ENCODE data around the gene SKIC8.

The SKIC8 gene

GRCh38 chr15:78321786-78322185 is 22.4 kb upstream of the SKIC8 start:
- no peak for DNase-seq

DNA sequence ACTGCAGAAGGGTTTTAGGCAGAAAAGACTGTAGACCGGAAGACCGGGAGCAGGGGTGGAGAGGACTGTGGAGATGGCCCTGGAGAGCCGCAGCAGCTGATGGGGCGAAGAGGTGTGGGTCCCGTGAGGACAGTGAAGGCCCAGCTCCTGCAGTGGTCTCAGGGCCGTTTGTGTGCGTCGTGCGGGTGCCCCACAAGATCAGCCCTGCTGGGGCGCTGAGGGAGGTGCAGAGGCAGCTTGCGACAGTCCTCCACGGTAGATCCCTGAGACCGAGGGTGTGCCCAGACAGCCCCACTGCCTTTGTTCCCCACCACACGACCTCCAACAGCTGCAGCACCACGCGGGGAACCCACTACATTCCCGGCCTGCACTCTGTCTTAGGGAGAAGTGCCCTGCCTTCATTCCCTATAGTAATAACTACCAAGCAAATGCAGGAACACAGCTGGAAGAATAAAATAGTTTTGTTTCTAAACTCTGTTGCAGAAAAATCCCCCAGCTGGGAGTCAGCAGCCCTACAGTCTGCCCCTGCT is 21.7 kb upstream of the SKIC8 start:
- no peak for DNase-seq

DNA sequence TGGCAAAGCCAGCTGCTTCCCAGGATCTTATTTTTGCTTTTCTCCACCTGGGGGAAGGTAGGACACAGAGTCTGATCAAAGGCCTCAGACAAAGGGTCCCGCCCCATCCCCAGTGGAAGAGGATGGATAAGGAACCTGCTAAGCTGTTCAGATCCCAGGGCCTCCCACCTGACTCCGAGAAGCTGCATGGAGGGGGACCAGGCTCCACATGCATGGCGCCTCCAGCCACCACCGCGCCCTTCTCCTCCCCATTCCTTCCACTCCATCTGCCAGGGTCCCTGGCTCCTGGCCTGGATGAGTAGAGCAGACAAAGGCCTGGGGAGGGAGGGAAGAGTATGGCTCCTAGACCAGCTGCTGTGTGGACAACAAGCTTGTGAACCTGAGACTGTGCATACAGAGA is 20.8 kb upstream of the SKIC8 start:
- DNase-seq = no peak

GRCh38 chr15:78319588-78319987 is 20.2 kb upstream of the SKIC8 start:
- DNase-seq = no peak

DNA sequence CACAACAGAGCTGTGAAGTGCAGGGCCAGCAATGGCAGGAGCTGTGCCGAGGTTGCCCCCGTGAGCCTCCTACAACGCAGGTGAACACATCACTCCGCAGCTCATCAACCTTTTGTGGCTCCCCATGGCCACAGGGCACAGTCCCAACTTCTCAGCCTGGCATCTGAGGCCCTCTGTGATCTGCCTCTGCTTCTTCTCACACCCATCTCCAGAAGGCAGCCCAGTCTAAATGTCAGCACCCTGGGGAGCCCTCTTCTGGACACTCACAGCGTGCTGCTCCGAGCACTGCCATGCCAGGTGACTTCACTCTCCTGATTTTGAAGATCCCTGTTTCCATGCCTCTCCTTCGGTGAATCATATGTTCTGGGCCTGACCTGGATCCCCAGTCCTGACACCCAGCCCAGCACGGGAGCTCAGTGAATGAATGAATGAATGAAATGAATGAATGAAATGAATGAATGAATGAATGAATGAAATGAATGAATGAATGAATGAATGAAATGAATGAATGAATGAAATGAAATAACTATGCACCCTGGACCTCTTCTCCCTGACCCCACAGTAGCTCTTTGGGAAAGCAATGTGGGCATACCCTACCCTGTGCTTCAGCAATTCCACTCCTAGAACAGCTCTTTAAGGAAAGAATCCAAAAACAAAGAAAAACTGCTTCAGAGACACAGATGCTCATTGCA is 17.9 kb upstream of the SKIC8 start:
- DNase-seq = no peak

DNA sequence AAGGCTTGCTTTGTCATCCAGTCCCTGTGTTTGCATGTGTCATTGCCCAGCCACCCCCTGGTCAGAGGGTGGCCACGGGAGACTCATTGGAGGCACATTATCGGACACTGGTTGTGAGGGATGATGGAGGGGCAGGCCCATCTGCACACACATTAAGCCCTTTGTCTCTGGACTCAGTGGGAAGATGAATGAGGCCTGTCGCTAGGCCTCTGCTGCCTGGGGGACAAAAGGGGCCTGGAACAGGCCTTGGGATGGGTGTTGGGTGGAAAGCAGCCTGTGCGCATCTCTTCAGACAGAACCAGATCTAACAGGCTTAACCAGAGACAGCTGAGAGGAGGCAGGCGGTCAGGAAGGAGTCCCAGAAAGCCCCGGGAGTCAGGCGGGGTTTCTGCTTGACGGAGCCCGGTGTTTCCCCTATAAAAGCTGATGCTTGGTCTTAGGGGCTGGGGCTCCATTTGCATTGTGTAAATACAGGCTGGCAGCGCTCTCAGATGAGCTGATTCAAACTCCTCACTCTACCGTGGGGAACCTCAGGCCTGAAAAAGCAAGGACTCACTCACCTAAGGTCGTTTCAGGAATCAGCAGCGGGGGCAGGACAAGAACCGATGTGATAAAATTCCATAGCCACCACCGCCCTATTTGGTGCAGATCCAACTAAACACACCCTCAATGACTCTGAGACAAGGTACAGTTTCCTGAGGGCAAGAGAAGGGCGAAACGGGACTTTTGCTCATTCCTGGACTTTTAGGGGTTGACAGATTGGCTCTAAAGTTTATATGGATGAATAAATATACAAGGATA is 17.1 kb upstream of the SKIC8 start:
- DNase-seq = no peak

- no peak for DNase-seq
These were observed 16.4 kb upstream of the SKIC8 start for GRCh38 chr15:78315686-78316282.

DNA sequence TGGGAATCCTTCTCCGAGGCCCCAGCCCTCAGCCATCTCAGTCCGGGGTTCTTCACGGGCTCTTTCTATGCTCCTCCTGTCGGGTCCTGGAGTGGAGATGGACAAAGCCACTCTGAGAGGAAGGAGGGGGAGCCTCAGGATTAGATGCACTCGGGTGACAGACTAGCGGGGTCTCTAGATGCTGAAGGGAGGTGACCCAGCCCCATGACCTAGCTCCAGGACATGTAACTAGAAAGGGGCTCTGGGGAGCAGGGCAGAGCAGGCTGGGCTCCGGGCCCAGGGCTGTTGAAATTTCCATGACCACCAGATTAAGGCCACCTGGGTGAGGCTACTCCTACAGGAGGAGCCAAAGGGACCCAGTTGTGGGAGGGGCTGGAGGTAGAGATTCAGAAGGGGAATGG is 14.8 kb upstream of the SKIC8 start:
- no peak for DNase-seq

DNA sequence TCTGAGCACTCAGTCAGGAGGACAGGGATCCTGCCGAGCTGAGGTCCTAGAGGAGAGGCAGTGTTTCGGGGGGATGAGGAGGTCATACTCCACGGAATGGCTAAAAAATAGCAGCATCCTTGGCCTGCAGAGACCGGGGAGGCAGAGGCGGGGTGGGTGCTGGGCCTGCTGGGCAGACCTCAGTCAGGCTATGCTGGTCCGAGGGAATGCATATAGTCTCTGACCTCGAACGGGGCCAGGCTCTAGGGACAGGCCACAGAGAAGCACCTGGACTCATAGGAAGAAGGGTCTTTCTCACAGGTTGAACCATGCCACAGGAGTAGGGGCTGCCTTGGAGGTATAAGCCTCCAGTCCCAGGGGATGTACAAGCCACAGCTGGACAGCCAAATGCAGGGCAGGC is 14.0 kb upstream of the SKIC8 start:
- no peak for DNase-seq

DNA sequence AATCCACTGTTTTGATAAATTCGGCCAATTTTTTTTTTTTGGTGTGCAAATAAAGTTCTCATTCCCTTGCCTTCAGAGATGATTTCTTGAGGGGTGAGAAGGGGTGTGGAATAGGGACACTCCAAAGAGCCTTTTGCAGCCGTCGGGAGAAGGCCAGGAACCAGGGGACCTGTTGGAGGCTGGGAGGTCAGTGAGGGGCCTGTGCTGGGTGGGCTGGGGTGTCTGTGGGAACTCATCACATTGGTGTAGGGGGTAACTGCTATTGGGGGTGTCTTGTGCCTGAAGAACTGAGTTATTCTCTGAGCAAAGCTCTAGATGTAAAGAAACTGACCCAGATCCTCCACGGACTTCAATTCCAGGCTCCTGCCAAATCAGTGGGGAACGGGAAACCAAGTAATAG is 13.5 kb upstream of the SKIC8 start:
- DNase-seq = no peak

- DNase-seq = no peak
These were observed 13.1 kb upstream of the SKIC8 start for GRCh38 chr15:78312536-78312935.

DNA sequence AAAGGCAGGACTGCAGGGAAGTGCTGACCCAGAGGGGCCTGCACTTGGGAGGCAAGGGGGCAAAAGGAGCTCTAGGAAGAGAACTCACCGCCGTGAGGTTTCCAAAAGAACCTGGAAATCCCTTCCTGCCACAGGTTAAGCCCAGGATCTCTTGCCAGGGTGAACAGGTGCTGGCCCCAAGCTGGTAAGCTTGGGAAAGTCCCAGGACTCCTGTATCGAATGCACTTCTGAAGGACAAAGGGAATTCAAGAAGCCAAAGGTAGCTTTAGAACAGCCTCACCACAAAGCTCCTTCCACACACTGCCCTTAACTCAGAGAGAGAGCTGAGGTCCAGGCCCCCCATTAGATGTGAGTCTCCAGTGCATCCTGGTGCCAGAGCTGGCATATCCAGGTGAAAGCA is 11.9 kb upstream of the SKIC8 start:
- no peak for DNase-seq

DNA sequence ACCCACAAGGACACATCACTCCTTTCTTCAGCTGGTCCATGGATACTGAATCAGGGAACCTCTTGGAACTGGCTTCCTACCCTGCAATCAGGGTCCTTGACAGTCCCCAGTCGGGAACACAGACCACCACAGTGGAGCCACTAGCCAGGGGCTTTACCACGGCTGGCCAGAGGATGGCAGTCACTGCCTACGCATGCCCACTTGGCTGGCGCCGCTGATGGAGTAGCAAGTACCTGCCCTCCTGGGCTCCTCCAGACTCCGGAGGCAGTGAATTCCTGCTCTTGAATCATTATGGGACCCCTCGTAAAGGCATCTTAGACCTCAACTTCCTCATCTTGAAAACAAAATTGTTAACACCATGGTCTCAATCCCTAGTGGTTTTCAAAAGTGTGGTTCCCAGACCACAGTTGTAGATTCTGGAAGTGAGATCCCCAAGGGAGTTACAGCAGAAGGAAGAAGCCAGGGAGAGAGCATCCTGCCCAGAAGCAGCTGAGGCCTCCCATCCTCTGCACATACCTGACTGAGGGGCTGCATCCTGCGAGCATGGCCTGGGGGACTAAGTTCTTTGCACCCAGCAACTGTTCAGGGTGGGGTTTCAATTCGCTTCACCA is 9.1 kb upstream of the SKIC8 start:
- DNase-seq = peak; percentile 10

- DNase-seq = no peak
These were observed 8.6 kb upstream of the SKIC8 start for GRCh38 chr15:78307976-78308375.

DNA sequence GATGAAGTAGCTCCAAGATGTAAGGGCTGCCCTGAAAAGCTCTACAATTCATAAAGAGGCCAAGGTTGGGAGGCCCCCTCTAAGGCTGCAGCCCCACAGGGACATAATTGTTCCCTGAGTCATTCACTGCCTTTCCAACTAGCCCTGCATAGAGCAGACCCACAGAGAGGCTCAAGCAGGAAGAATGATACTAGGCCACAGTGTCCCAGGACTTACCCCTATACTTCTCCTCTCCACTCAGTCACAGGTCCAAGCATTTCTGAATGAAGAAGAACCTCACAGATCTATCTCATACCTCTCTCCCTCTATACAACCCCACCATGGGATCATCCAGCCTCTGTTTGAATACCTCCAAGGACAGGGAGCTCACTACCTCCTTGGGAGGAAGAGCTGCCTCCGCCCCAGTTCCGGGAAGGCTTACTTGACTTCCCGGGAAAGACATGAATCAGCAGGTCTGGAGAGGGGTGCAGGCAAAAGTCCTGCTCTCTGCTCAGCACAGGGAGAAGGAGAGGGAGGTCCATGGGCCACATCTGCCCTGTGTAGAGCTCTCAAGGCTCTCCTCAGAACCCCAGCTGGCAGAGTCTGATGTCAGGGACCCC is 6.9 kb upstream of the SKIC8 start:
- no peak for DNase-seq

DNA sequence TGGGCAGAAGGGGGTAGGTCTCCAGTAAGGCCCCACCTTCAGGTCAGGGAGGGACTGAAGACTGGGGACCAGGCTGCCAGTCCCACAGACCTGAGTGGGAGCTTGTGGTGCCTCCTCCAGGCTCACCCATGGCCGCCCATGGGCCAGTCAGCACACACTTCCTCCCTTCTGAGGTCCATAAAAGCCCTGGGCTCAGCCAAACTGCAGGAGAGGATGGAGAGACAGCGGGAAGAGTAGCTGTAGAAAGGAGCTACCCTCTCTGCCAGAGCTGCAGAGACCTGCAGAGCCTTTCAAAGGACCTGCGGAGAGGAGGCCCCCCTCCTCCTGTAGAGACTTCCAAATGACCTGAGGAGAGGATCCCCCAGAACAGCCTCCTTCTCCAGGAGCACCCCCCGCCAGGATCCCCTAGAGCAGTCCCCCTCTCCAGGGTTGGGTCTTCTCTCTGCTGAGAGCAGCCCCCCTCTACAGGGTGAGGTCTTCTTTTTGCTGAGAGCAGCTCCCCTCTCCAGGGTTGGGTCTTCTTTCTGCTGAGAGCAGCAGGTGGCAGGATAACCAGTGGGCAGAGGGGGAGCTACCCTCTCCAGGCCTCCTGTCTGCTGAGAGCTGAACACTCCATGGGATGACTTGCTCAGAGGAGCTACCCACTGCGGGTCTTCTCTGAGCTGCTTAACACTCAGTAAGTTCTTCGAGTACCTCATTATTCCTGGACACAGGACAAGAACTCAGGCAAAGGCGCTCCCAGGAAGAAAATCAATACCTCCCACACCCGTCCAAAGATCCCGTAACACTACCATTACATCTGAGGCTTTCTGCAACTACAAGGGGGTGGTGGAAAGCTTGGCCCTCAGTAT is 5.0 kb upstream of the SKIC8 start:
- DNase-seq = no peak

- DNase-seq = no peak
These were observed 3.3 kb upstream of the SKIC8 start for GRCh38 chr15:78302579-78303312.

DNA sequence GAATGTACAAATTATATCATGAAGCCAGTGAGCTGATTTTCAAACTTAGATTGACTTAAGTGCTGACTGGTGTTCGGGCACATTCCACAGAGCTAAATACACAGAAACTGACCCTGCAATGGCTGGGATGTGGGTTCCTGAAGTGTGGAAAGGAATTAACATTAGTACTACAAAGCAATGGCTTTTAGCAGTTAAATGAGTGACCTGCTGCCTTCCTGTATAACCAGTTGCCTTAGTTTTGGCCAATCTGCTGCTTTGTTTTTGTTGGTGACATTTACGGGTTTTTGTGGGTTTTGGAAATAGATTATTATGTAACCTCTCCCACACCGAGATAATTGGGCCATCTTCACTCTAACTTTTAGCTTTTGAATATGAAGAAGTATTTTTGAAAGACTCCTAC is 2.4 kb upstream of the SKIC8 start:
- DNase-seq = no peak

DNA sequence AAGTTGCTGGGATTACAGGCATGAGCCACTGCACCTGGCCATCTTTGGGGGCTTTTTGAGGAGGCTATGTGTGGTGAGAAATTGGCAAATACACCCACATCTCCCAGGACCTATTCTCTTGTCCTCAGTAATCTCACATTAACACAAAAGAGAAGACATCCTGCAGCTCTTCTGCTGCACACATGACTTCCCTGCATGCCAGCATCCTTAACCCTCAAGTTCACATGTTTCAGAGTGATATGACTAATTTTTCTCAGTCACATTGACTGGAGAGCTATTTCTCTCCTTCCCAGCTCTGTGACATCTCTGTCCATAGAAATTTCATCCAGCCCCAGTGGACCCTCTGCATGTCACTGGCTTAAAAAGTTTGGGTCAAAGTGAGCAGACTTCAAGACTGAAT is 1.9 kb upstream of the SKIC8 start:
- no peak for DNase-seq

- DNase-seq = no peak
These were observed 7.2 kb downstream of the SKIC8 start for GRCh38 chr15:78292219-78292618.

GRCh38 chr15:78291698-78292097 is 7.7 kb downstream of the SKIC8 start:
- no peak for DNase-seq
